Coronary artery (tissue), 2 donors: ENCODE data around the gene NOL9.
"Not testable (repeated sequence)": the region's sequence is repeated elsewhere in the genome, so short reads cannot be mapped to it uniquely, and the experiment has no call there.

Source experiments
- DNase-seq: peaks from one replicate; pipeline ENCODE4 v3.0.0-alpha.2; 2017; ENCODE audit warnings: low spot score
- H3K27ac ChIP-seq, 2 donors: fragments of 200-600 bp; sonication (generic); one replicate each; pipeline ENCODE4 v1.5.1; 2016 to 2019
- H3K4me3 ChIP-seq: fragments of 200-600 bp; sonication (generic); 2 replicates; pipeline ENCODE4 v1.5.1; 2016; ENCODE audit warnings: mild to moderate bottlenecking, moderate library complexity
- CTCF ChIP-seq: fragments of 200-600 bp; sonication (generic); IDR thresholded peaks from one replicate; pipeline ENCODE4 v1.5.1; 2019; ENCODE audit warnings: antibody characterized with exemption

The NOL9 gene

GRCh38 chr1:6600410-6601048 is 46.2 kb upstream of the NOL9 start:
- peak overlapping the region; percentile 96 for H3K4me3 ChIP-seq
- TF ChIP-seq CTCF: no peak
- no peak for DNase-seq
- H3K27ac ChIP-seq: peak overlapping the region; percentile 90 to 98

- Histone ChIP-seq H3K4me3 (peak overlapping the region; percentile 96), H3K27ac (peak overlapping the region; percentile 90 to 98)
- not testable (repeated sequence) for DNase-seq
Observed at GRCh38 chr1:6599991-6600390, 45.7 kb upstream of the NOL9 start.

- no peak for TF ChIP-seq CTCF
- Histone ChIP-seq H3K4me3 (peak overlapping the region; percentile 96), H3K27ac (peak overlapping the region; percentile 44 to 90)
- no peak for DNase-seq
Observed at GRCh38 chr1:6599141-6599975, 45.0 kb upstream of the NOL9 start.

- Histone ChIP-seq H3K4me3 (peak overlapping the region; percentile 52), H3K27ac (peak overlapping the region; percentile 46 to 54)
- no peak for DNase-seq
- TF ChIP-seq CTCF: no peak
Observed at GRCh38 chr1:6597777-6598131, 43.4 kb upstream of the NOL9 start.

GRCh38 chr1:6596886-6597776 is 42.8 kb upstream of the NOL9 start:
- Histone ChIP-seq H3K4me3 (peak overlapping the region; percentile 52), H3K27ac (peak overlapping the region; percentile 46 to 54)
- no peak for DNase-seq
- TF ChIP-seq CTCF: no peak

GRCh38 chr1:6596351-6596750 is 42.0 kb upstream of the NOL9 start:
- TF ChIP-seq CTCF: no peak
- DNase-seq: no peak
- peak overlapping the region; percentile 52 for H3K4me3 ChIP-seq
- H3K27ac ChIP-seq: peak overlapping the region in 1 of 2 donors; percentile 54
